Loucy (cell line): ENCODE measurements around the gene ACSBG1.

Experiments used
- EZH2phosphoT487 ChIP-seq: fragments of 200-600 bp; IDR thresholded peaks from 2 replicates; pipeline ENCODE4 v1.6.1; 2018; ENCODE audit warnings: antibody characterized with exemption, mild to moderate bottlenecking, moderate library complexity, borderline replicate concordance
- TF ChIP-seq, protein P1 (sequence below): fragments of 200-600 bp; sonication (generic); conservative IDR thresholded peaks from 2 replicates; pipeline ENCODE4 v1.5.1; 2014; ENCODE audit warnings: mild to moderate bottlenecking, antibody characterized with exemption, low read length

DNA sequence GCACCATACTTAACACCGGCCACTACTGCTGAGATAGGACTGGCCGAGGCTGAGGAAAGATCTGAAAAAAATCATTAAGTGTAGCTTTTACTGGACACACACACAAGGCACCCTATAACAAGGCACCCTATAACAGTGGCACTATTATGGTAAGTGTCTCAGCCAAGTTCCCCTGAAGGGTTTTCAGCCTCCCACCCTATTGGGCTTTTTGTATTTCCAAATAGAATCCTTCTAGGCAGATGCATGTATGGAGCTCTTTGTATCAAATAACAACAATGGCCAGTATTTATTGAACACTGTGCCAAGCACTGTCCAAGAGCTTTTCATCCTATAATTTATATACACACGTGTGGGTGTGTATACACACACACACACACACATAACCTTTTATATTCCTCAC, 23.3 kb upstream of the ACSBG1 start:
- TF ChIP-seq, protein P1, sequence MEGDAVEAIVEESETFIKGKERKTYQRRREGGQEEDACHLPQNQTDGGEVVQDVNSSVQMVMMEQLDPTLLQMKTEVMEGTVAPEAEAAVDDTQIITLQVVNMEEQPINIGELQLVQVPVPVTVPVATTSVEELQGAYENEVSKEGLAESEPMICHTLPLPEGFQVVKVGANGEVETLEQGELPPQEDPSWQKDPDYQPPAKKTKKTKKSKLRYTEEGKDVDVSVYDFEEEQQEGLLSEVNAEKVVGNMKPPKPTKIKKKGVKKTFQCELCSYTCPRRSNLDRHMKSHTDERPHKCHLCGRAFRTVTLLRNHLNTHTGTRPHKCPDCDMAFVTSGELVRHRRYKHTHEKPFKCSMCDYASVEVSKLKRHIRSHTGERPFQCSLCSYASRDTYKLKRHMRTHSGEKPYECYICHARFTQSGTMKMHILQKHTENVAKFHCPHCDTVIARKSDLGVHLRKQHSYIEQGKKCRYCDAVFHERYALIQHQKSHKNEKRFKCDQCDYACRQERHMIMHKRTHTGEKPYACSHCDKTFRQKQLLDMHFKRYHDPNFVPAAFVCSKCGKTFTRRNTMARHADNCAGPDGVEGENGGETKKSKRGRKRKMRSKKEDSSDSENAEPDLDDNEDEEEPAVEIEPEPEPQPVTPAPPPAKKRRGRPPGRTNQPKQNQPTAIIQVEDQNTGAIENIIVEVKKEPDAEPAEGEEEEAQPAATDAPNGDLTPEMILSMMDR = no peak
- TF ChIP-seq EZH2phosphoT487 = no peak
